Subcutaneous adipose tissue (tissue), 4 donors: ENCODE data around the gene TMEM213. TPM values are rescaled to one million over a fixed set of nuclear protein-coding genes. Genes with fewer than 3 reads are reported as not detected.

Experiments
- total RNA-seq, 4 donors: library from RNA; depleted of rRNA; stranded (reverse); fragments of >200 nt; gene quantifications; one replicate each; pipeline ENCODE4 v1.1.0, GENCODE V29; 2016
- TF ChIP-seq, protein P1 (sequence below): fragments of 450-650 bp; IDR thresholded peaks from one replicate; pipeline ENCODE4 v1.5.1; 2016; ENCODE audit warnings: low read depth, mild to moderate bottlenecking, control low read depth, antibody characterized with exemption, moderate library complexity

Gene TMEM213
- total RNA-seq, 4 donors from 2014 or later: not detected

DNA sequence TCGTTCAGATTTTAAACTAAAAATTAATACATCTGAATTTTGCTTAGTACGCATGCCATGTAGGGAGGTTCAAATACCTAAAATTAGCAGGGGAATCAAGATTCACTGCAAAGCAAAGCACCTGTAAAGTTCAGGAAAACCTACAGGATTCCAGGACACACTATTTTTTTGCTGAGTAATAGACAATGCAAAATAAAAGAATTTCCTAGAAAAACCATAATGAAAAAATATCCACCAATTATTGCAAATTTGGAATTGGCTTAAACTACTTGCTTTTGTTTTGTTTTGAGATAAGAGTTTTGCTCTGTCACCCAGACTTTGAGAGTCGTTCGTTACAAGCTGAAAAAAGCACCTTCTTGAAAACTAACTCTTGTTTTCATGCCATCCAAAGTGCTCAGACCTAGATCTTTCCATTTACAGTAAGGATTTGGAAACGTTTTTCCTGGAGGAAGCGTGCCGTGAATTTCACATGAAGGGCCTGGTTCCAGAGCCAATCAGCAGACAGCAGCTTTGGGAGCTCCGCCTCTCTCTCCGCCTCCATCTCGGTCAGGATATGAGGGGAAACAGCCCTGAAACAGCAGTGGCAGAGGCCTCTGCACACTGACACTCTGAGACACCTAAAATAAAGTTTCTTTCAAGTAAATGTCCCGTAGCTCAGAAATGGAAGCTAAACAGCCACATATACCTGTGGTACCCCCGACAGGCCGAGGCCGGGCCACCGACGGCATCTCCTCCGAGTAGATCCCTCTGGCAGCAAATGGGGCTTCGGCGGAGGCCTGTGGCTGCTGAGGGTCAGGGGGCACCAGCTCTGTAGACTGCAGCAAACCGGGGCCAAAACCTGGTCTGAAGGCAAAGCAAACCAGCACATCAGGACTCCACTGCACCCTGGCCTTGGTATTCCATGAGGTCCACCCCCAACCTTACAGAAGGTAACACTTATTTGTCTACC lies 46.1 kb downstream of the TMEM213 start:
- TF ChIP-seq, protein P1, sequence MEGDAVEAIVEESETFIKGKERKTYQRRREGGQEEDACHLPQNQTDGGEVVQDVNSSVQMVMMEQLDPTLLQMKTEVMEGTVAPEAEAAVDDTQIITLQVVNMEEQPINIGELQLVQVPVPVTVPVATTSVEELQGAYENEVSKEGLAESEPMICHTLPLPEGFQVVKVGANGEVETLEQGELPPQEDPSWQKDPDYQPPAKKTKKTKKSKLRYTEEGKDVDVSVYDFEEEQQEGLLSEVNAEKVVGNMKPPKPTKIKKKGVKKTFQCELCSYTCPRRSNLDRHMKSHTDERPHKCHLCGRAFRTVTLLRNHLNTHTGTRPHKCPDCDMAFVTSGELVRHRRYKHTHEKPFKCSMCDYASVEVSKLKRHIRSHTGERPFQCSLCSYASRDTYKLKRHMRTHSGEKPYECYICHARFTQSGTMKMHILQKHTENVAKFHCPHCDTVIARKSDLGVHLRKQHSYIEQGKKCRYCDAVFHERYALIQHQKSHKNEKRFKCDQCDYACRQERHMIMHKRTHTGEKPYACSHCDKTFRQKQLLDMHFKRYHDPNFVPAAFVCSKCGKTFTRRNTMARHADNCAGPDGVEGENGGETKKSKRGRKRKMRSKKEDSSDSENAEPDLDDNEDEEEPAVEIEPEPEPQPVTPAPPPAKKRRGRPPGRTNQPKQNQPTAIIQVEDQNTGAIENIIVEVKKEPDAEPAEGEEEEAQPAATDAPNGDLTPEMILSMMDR: no peak

- TF ChIP-seq, protein P1: no peak
Measured at GRCh38 chr7:138845711-138846110, 47.9 kb downstream of the TMEM213 start.

GRCh38 chr7:138848056-138848980 lies 50.5 kb downstream of the TMEM213 start:
- TF ChIP-seq, protein P1: no peak

GRCh38 chr7:138849701-138850100 lies 51.9 kb downstream of the TMEM213 start:
- TF ChIP-seq, protein P1: no peak

- TF ChIP-seq, protein P1: no peak
Measured at GRCh38 chr7:138852469-138852868, 54.7 kb downstream of the TMEM213 start.

DNA sequence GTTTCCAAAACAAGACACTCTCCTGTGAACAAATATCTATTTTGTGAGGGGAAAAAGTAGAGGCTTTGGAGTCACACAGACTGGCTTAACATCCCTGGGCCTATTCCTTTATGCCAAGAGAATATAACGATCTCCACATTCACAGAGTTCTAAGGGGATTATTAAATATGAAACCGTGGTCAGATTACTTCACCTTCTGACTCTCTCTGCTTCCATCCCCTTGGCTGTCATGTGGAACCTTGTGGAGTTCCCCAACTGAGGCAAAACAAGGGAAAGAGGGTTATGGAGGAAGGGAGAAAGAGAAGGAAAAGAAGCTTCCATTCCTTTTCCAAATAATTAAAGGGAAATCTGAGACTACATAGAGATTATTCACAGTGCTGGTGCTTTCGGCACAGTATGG lies 55.7 kb downstream of the TMEM213 start:
- TF ChIP-seq, protein P1: no peak
